Globus pallidus (tissue), 1 donor: ENCODE measurements around the gene LRRTM3.

Experiments
- DNase-seq: peaks from one replicate; pipeline ENCODE4 v3.0.0-alpha.2; 2015; ENCODE audit warnings: low spot score

LRRTM3 gene

DNA sequence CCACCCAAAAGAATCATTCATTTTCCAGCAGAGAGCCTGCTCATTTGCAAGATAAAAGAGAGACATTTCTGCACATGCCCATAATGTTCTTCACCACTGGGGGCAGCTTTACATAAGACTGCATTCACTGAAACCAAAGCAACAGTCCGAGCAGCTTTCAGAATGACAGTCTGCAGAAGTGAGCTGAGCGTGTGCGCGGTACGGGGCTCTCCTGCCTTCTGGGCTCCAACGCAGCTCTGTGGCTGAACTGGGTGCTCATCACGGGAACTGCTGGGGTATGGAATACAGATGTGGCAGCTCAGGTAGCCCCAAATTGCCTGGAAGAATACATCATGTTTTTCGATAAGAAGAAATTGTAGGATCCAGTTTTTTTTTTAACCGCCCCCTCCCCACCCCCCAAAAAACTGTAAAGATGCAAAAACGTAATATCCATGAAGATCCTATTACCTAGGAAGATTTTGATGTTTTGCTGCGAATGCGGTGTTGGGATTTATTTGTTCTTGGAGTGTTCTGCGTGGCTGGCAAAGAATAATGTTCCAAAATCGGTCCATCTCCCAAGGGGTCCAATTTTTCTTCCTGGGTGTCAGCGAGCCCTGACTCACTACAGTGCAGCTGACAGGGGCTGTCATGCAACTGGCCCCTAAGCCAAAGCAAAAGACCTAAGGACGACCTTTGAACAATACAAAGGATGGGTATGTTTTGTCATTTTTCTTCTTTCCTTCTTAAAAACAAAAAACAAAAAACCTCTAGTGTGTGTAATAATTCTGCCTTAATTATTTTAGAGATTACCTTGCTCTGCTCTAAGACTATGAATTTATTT lies at the start of gene LRRTM3:
Gene LRRTM3 (plus strand): TSS at position 141 of the 820 bp plus-strand sequence.
- peak; percentile 93 for DNase-seq

DNA sequence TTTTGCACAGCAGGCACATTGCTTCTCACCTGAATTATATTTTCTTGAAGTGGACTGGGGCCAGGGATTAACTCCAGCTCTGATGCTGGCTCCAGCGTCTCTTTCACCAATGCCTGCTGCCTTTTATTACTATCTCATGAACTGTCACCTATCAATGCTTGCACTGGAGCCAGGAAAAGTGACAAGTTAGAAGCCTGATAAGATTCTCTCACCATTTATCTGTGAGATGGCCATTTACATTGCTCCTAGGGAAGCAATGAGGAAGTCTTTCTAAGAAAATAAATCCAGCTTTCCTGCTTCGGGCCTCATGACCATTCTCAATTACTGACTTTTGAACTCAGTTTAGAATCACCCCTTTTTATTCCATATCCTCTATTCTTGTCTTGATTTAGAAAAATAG lies 48.5 kb upstream of the LRRTM3 start:
- no peak for DNase-seq

DNA sequence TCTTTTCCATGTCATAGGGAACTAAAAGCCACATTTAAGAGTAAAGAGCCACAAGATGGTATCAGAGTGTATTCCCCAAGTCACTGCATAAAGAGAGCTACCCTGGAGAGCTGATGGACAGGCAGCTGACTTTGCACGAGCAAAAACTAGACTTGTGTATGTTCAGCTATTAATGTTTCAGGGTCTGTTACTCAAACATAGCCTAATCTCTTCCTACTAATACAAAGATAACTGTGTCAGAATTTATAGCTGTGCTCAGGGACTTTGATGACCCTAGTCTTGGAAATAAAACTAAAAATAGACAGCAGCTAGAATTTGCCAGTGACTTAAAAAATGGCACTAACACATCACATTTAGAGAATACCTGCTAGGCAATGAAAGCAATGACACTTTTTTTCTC lies 45.5 kb upstream of the LRRTM3 start:
- DNase-seq: no peak

GRCh38 chr10:66880826-66881225 lies 45.0 kb upstream of the LRRTM3 start:
- DNase-seq: no peak

DNA sequence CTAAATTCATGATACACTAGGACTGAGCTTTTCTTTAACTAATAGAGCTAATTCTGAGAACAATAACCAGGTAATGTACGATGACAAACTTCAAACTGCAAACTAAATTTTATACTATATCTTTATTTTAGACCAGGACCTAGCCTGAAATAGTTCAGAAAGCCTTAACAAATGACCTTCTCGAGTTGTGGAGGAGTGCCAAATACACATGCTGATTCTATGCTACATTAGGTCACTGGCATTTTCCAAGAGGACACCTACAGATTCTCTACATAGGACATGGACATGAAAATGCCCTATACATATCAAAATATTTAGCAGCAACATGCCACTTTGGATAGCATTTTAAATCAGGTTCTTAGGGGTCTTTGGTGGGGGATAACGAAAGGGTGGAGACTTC lies 44.0 kb upstream of the LRRTM3 start:
- DNase-seq: no peak

- DNase-seq: no peak
Observed at GRCh38 chr10:66882271-66882670, 43.6 kb upstream of the LRRTM3 start.

DNA sequence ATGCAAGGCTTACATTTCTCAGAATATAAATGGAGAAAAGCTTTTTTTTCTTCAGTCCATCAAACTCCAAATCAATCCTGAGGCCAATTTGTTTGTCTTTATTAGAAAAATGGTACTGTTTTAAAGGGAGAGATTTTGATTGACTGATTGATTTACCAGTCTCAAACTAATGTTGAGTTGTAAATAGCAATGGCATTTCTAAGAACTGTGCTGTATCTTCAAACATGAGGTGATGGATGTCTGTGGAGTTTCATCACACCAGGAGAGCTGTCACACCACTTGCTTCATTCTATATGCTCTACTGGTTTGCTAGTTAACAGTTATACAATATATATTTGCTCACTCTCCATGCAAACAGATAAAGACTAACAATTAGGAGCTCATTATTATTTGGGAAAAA lies 39.0 kb upstream of the LRRTM3 start:
- no peak for DNase-seq

DNA sequence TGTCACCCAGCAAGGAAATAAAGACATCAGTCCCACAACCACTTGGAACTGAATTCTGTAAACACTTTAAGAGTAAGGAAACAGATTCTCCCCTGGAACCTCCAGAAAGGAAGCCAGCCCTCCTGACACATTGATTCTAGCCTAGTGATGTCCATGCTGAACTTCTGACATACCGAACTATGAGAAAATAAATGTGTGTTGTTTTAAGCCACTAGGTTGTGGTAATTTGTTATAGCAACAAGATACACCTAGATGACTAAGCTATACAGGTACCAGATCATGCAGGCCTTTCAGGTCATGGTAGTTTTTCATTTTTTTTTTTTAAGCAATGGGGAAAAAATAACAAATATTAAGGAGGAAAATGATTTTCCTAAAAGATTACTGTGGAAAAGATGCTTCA lies 37.6 kb upstream of the LRRTM3 start:
- no peak for DNase-seq

GRCh38 chr10:66892871-66893270 lies 33.0 kb upstream of the LRRTM3 start:
- no peak for DNase-seq

GRCh38 chr10:66910671-66911070 lies 15.2 kb upstream of the LRRTM3 start:
- no peak for DNase-seq

GRCh38 chr10:66916030-66916429 lies 9.8 kb upstream of the LRRTM3 start:
- DNase-seq: no peak

- no peak for DNase-seq
Observed at GRCh38 chr10:66917104-66917503, 8.7 kb upstream of the LRRTM3 start.

DNA sequence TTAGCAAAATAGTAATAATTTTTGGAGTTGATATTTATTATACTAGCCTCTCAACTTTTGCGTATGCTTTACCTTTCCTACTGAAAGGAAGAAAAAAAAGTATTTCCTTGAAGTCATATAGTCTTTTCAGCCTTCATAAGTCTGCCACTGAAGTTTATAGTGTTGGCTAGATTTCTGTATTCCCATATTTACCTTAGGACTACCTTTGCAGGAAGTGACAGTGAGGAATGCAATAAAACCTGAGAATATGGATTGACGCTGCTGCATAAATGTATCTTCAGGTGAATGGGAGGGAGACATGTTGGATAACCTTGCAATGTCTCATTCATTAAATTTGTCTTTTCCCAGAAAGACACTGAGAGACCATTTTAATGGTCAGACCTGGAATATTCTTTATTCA lies 6.6 kb upstream of the LRRTM3 start:
- DNase-seq: no peak

- DNase-seq: no peak
Observed at GRCh38 chr10:66924674-66925345, 1.0 kb upstream of the LRRTM3 start.

GRCh38 chr10:66925373-66925772 lies 463 bp upstream of the LRRTM3 start:
- no peak for DNase-seq

- no peak for DNase-seq
Observed at GRCh38 chr10:66926841-66927240, 1.0 kb downstream of the LRRTM3 start.

- peak; percentile 64 for DNase-seq
Observed at GRCh38 chr10:66927251-66927935, 1.6 kb downstream of the LRRTM3 start.

- DNase-seq: peak; percentile 72
Observed at GRCh38 chr10:66927971-66928770, 2.3 kb downstream of the LRRTM3 start.

DNA sequence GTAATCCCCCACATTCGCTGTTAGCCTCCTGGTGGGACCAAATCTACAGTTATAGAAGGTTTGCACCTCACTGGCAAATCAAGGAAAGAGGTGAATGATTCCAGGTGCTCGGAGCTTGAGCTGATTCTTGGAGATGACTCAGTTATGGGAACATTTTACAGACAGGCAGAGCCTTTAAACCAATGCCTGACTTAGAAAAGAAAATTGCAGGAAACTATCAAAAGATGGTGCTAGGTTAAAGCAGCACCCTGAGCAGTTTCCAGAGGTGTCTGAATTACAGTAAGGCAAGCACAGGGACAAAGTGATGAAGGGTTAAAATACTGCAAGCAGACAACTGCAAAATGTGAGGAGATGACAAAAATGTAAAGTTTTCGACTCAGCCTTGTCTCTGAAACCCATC lies 2.9 kb downstream of the LRRTM3 start:
- DNase-seq: no peak

DNA sequence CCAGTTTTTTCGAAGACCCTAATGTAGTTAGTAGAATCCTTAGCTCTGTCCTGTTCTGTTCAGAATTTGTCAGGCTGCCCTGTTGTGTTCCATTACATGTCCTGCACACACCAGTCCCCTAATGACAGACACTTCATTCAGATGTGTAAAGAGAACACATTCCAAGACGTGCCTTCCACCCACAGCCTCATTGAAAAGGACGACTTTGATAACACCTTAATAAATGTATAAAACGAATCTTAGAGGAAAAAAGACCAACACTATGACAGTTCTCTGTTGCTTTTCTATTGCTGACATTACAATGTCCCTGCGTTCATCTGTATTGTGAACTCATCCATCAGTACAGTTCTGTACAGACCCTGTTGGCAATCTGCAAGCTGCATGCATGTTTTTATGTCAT lies 3.5 kb downstream of the LRRTM3 start:
- peak; percentile 65 for DNase-seq

GRCh38 chr10:66931340-66931948 lies 5.6 kb downstream of the LRRTM3 start:
- DNase-seq: peak; percentile 84

GRCh38 chr10:66931949-66932343 lies 6.1 kb downstream of the LRRTM3 start:
- DNase-seq: peak; percentile 85
